Nephron (organoid): ENCODE data around the gene TMIE.

Source experiments
- H3K27ac Mint-ChIP-seq, 3 experiments: 2 replicates each; pipeline ENCODE4 v1.8.0; 2020; ENCODE audit warnings: mixed read lengths in 3 of 3, mild to moderate bottlenecking in 2 of 3, moderate library complexity in 1 of 3
- H3K27me3 Mint-ChIP-seq: 2 replicates; pipeline ENCODE4 v1.8.0; 2021; ENCODE audit warnings: low read depth, mild to moderate bottlenecking, moderate library complexity, mixed read lengths
- H3K36me3 Mint-ChIP-seq: 2 replicates; pipeline ENCODE4 v1.8.0; 2020; ENCODE audit warnings: low read depth, mixed read lengths
- H3K4me1 Mint-ChIP-seq: 2 replicates; pipeline ENCODE4 v1.8.0; 2020; ENCODE audit warnings: mixed read lengths
- H3K4me3 Mint-ChIP-seq, 3 experiments: 2 replicates each; pipeline ENCODE4 v1.8.0; 2020; ENCODE audit warnings: mild to moderate bottlenecking in 3 of 3, mixed read lengths in 3 of 3, moderate library complexity in 2 of 3
- H3K9me3 Mint-ChIP-seq: 2 replicates; pipeline ENCODE4 v1.8.0; 2020; ENCODE audit warnings: mixed read lengths
- CTCF ChIP-seq, 3 experiments: fragments of 200-600 bp; sonication (generic); IDR thresholded peaks; one replicate each; pipeline ENCODE4 v1.5.0; 2021; ENCODE audit warnings: antibody characterized with exemption in 3 of 3; ENCODE audit not compliant: unreplicated experiment in 3 of 3

Gene TMIE

GRCh38 chr3:46717447-46718231 is 16.4 kb downstream of the TMIE start, which contains the start of gene PRSS50:
Gene PRSS50, minus strand, starts transcription at chr3:46717869. Its CDS starts 45 bp downstream, at chr3:46717824.
- H3K9me3 Mint-ChIP-seq, result no peaks in the 10 kb centered on the region
- no peak within 1 kb of the TSS for H3K4me3 Mint-ChIP-seq
- H3K4me1 Mint-ChIP-seq, result no peaks in the 10 kb centered on the region
- no peaks in the 10 kb centered on the region for H3K36me3 Mint-ChIP-seq
- H3K27ac Mint-ChIP-seq, result no peak within 1 kb of the TSS
- peak in 1 of 3 experiments; percentile 19 for TF ChIP-seq CTCF (IDR thresholded peaks at IDR 0.05; ENCODE audit: unreplicated experiment in 3 of 3)
- peaks cover 20% of the 10 kb centered on the region for H3K27me3 Mint-ChIP-seq

- Mint-ChIP-seq H3K4me3 (no peak overlapping the region), H3K4me1 (no peaks in the 10 kb centered on the region), H3K9me3 (no peaks in the 10 kb centered on the region), H3K27ac (no peak overlapping the region), H3K36me3 (no peaks in the 10 kb centered on the region), H3K27me3 (peaks cover 17% of the 10 kb centered on the region)
- TF ChIP-seq CTCF (IDR thresholded peaks at IDR 0.05; ENCODE audit: unreplicated experiment in 3 of 3), result no peak
Observed at GRCh38 chr3:46719044-46719565, 17.9 kb downstream of the TMIE start.

DNA sequence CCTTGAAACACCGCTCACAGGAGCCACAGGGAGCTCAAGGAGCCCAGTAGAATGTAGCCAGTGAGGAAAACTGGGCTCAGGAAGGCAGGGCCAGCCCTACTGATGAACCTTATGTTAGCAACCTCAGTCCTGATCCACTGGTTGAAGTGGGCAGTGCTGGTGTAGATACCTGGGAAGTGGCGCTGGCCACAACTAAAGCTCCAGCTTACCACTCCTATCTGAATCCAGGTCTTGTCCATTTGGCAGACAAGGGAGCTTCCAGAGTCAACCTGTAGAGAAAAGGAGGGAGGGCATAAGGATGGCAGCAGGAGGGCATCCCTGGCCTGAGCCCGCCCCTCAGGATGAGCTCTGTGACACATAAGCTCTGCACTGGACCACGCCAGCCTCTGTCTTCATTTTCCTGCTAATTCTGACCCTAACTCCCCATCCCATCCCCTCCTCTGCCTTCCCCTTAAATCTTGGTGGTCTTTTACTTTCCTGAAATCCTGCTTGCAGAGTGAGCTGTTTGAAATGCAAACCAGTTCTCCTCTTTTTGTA is 18.6 kb downstream of the TMIE start:
- Mint-ChIP-seq H3K4me1 (no peaks in the 10 kb centered on the region), H3K9me3 (no peaks in the 10 kb centered on the region), H3K36me3 (no peaks in the 10 kb centered on the region), H3K27ac (no peak overlapping the region), H3K4me3 (no peak overlapping the region), H3K27me3 (peaks cover 17% of the 10 kb centered on the region)
- no peak for TF ChIP-seq CTCF (IDR thresholded peaks at IDR 0.05; ENCODE audit: unreplicated experiment in 3 of 3)

DNA sequence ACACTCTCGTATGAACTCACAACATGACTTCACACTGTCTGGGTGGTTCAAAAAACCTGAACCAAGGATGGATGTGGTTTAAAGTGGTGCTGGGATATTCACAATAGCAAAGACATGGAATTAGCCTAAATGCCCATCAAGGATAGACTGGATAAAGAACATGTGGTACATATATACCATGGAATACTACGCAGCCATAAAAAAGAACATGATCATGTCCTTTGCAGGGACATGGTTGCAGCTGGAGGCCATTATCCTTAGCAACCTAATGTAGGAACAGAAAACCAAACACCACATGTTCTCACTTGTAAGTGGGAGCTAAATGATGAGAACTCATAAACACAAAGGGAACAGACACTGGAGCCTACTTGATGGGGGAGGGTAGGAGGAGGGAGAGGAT is 19.8 kb downstream of the TMIE start:
- Mint-ChIP-seq H3K4me3 (no peak overlapping the region), H3K4me1 (peaks cover 12% of the 10 kb centered on the region)
- TF ChIP-seq CTCF (IDR thresholded peaks at IDR 0.05; ENCODE audit: unreplicated experiment in 3 of 3), result no peak

GRCh38 chr3:46722443-46722842 is 21.3 kb downstream of the TMIE start:
- Mint-ChIP-seq H3K27ac (no peak overlapping the region), H3K4me3 (no peak overlapping the region), H3K4me1 (peaks cover 16% of the 10 kb centered on the region), H3K36me3 (no peaks in the 10 kb centered on the region), H3K9me3 (no peaks in the 10 kb centered on the region), H3K27me3 (peaks cover 10% of the 10 kb centered on the region)
- TF ChIP-seq CTCF (IDR thresholded peaks at IDR 0.05; ENCODE audit: unreplicated experiment in 3 of 3), result no peak

More for the DNA sequence above, 19.8 kb downstream of the TMIE start:
- no peak overlapping the region for H3K27ac Mint-ChIP-seq
- H3K9me3 Mint-ChIP-seq, result no peaks in the 10 kb centered on the region
- H3K27me3 Mint-ChIP-seq, result peaks cover 10% of the 10 kb centered on the region
- no peaks in the 10 kb centered on the region for H3K36me3 Mint-ChIP-seq
